Activated CD4-positive, alpha-beta T cell treated with anti-CD3 and anti-CD28 coated beads, Interleukin-10, Interleukin-2, amounts not matched to agents 100 ng/mL and 50 ng/mL, durations not matched to agents 16 hours and 8 hours (primary cell): ENCODE results near the gene NXPH2.

ENCODE experiments used
- DNase-seq: peaks from one replicate; pipeline ENCODE4 v3.0.0-alpha.2; 2020

Gene NXPH2

GRCh38 chr2:138707392-138708074 is 72.7 kb downstream of the NXPH2 start:
- no peak for DNase-seq

DNA sequence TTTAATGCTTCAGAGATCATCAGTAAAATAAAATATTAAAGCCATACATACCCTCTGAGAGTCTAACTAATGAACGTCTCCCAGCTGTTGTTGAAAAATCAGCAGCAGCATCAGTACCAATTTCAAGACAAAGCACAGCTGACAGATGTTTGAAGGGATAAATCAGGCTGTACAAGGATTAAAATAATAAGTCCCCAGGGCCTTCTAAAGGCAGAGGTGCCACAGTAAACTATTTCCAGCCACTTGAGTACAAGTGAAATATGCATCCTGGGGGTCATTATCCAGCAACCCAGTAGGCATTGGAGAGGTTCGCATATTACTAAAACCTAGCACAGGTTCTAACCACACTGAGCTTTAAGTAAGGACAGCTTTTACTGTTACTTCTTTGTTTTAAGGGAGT is 76.9 kb downstream of the NXPH2 start:
- no peak for DNase-seq

GRCh38 chr2:138700716-138701115 is 79.5 kb downstream of the NXPH2 start:
- no peak for DNase-seq

GRCh38 chr2:138699421-138699820 is 80.8 kb downstream of the NXPH2 start:
- DNase-seq = no peak

DNA sequence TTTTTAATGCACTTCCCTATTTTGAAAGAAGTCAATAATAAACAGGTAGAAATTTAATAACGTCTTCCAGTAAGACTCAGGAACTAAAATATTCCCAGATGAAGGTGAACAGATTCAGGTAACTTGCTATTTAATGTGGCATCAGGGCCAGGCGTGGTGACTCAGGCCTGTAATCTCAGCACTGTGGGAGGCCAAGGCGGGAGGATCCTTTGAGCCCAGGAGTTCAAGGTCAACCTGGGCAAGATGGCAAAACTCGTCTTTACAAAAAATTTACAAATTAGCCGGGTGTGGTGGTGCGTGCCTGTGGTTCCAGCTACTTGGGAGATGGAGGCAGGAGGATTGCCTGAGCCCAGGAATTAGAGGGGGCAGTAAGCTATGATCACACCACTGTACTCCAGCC is 81.8 kb downstream of the NXPH2 start:
- no peak for DNase-seq

DNA sequence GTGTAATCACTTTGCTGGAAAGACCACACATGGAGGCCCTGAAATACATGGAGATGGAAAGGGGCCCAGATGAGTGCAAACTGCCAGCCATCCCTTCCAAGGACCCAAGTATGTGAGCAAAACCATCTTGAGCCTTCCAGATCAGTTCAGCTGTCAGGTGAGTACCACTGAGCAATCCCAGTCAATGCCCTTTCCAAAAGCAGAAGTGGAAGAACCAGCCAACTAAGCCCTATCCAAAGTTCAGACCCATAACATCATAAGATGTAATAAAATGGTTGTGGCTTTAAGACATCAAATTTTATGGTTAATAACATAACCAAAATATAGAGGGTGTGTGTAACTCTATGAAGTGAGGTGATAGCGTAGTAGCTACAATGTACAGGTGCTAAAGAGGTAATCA is 88.5 kb downstream of the NXPH2 start:
- no peak for DNase-seq

GRCh38 chr2:138689705-138690104 is 90.5 kb downstream of the NXPH2 start:
- peak; percentile 1 for DNase-seq

- no peak for DNase-seq
Observed at GRCh38 chr2:138682163-138682562, 98.0 kb downstream of the NXPH2 start.

DNA sequence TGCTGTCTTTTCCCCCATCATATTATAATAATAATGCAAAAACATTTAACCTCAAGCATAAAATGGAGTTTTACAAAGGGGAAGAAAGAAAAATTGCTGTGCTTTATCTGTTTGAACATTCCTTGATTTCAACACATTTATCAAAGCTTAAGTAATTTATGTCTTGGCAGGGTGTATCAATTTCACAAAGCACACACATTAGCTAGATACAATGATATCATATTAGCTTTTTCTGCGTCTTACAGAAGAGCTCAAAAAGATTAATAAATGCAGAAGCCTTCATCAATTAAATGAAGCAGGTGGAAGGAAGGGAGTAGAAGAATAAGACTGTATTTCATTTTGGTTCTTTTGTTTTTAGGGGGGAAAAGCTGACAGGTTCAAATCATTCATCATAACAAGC is 103.0 kb downstream of the NXPH2 start:
- DNase-seq = no peak

- no peak for DNase-seq
Observed at GRCh38 chr2:138676619-138677021, 103.6 kb downstream of the NXPH2 start.

DNA sequence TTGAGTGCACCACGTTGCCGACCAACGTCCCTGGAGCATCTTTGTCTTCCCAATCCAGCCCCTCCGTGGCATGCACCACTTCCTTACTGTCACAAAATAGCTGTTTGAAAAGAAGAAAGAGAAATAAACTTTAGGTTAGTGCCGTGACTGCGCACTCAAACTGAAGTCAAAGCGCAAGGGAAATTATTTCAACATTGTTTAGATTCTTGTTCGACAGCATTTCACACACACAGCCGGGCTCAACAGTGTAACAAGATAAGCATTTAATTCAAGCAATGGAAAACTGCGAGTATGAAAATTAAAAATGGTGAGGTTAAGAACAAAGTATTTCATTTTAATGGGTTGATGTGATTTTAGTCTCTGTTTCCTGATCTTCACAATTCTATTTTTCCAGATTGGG is 108.6 kb downstream of the NXPH2 start:
- DNase-seq = no peak

GRCh38 chr2:138670734-138671133 is 109.5 kb downstream of the NXPH2 start:
- DNase-seq = no peak

DNA sequence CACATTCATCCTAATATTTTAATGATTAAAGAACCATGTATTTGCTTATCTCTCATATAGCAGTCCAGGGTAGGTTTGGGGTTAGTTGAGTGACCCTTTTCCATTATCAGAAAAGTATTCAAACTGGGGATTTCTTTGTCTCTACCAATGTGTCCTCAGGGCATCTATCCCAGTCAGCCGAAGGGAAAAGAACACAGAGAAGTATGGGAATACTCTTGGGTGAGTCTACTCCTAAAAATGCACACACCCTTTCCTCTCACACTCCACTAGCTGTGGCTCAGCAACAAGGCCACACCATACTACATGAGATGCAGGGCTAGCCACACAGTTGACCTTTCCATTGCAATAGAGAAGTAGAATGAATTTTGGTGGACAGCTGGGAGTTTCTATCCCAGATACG is 114.3 kb downstream of the NXPH2 start:
- DNase-seq = no peak

GRCh38 chr2:138658187-138658894 is 121.8 kb downstream of the NXPH2 start:
- no peak for DNase-seq

GRCh38 chr2:138654146-138654545 is 126.0 kb downstream of the NXPH2 start:
- no peak for DNase-seq

- no peak for DNase-seq
Observed at GRCh38 chr2:138652378-138652777, 127.8 kb downstream of the NXPH2 start.

- DNase-seq = no peak
Observed at GRCh38 chr2:138649571-138649970, 130.6 kb downstream of the NXPH2 start.

GRCh38 chr2:138648606-138649005 is 131.6 kb downstream of the NXPH2 start:
- no peak for DNase-seq

DNA sequence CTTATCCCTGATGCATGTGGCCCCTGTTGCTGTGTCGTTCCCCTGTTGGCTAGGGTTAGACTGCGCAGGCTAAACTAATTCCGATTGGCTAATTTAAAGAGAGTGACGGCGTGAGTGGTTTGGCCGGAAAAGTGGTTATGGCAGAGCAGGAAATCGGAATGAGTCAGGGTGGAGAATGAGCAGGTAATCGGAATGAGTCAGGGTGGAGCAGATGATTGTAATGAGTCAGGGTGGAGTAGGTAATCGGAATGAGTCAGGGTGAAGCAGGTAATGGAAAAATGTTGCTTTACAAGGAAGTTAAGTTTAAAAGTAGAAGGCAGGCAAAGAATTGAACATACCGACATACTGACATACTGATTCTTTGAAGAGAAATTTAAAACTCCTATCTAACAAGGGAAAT is 135.4 kb downstream of the NXPH2 start:
- DNase-seq = peak; percentile 10

DNA sequence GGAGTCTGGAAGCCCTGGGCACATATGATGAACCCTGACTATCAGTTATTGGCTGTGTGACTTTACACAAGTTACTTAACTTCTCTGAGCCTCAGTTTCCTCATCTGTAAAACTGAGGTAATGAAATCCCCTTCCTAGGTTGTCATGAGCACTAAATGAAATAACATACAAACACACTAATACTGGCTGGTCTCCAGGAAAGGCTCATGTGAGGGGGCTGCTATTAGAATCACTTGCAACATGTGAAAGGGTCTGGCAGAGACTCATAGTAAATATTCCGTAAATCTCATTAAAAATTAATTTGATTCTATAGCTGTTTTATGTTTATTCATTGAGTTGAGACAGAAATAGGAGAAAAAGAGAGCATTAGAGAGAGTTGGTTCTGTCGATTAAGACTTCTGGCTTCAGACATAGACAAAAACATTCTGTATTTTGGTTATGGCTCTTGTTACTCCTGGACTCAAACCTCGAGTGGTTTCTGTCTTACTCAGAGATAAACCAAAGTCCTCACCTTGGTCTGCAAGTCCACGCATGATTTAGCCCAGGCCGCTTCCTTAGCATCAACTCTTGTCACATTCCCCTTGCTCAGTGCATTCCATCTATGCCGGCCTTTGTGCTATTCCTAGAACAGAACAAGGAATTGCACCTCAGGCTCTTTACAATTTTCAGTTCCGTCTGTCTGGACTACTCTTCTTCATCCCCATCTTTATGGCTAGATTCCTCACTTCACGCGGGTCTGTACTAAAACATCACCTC is 139.1 kb downstream of the NXPH2 start:
- DNase-seq = no peak

GRCh38 chr2:138637686-138638085 is 142.5 kb downstream of the NXPH2 start:
- no peak for DNase-seq

GRCh38 chr2:138637061-138637460 is 143.1 kb downstream of the NXPH2 start:
- DNase-seq = no peak

DNA sequence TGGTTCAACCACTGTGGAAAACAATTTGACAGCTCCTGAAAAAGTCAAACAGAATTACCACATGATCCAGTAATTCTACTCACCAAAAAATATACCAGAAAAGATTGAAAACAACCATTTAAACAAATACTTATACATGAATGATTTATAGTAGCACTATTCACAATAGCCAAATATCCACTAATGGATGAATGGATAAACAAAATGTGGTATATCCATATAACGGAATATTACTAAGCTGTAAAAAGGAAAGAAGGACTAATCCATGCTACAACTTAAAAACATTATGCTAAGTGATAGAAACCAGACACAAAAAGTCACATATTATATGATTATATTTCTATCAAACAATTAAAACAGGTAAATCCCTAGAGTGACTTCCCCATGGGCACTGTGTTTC is 147.1 kb downstream of the NXPH2 start:
- no peak for DNase-seq

GRCh38 chr2:138632066-138632620 is 148.0 kb downstream of the NXPH2 start:
- no peak for DNase-seq
